ENCODE results near the gene GNAI3.

The GNAI3 gene

DNA sequence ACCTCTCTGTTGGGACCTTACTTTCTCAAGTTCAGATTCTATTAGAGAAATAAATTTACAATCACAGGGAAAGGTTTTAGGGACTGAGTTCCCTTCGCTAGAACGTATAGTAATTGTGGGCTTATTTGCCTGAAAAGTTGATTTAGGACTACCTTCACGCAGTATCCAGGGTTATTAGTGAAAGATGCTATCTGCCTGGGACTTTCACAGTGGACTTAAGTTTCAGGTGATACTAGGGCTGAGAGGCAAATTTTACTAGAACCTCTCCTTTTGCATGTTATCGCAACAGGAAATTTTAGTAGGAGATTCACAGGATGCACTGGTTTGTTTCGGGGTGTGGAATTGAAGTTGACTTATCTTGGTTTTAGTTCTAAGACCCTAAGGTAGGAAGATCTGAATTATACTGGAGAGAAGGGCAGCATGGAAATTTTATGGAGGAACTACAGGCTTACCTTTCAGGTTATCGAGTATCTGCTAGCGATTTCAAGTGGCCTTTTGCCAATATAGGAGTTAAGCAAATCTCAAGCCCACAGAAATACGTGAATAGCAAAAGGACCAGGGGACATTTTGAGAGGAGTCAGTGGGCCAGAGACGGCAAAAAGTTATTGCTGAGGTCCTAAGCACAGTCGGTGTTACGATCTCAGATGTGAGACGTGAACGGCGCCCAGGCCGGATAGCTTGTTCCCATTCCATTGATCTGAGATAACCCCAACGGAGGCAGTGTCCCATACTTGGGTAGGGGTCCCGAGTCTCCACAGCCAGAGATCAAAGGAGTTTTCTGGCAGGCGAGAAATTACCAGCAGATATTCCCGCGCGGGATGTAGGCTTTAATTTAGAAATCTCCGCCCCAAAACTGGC is 723 bp upstream of the GNAI3 start:
- H3K27ac ChIP-seq (ENCODE audit: low read depth, low read length), result peak overlapping the region; percentile 81
- TF ChIP-seq EZH2phosphoT487 (conservative IDR thresholded peaks at IDR 0.05; ENCODE audit: low read length), result no peak
- TF ChIP-seq, protein P1, sequence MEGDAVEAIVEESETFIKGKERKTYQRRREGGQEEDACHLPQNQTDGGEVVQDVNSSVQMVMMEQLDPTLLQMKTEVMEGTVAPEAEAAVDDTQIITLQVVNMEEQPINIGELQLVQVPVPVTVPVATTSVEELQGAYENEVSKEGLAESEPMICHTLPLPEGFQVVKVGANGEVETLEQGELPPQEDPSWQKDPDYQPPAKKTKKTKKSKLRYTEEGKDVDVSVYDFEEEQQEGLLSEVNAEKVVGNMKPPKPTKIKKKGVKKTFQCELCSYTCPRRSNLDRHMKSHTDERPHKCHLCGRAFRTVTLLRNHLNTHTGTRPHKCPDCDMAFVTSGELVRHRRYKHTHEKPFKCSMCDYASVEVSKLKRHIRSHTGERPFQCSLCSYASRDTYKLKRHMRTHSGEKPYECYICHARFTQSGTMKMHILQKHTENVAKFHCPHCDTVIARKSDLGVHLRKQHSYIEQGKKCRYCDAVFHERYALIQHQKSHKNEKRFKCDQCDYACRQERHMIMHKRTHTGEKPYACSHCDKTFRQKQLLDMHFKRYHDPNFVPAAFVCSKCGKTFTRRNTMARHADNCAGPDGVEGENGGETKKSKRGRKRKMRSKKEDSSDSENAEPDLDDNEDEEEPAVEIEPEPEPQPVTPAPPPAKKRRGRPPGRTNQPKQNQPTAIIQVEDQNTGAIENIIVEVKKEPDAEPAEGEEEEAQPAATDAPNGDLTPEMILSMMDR (IDR thresholded peaks at IDR 0.05; ENCODE audit: insufficient read depth, low read length, poor library complexity, severe bottlenecking), result no peak
- peak overlapping the region; percentile 81 for H2AFZ ChIP-seq (ENCODE audit: low read depth, low read length, severe bottlenecking)
- H3K9me3 ChIP-seq (ENCODE audit: insufficient read depth, low read length), result no peaks in the 10 kb centered on the region
- peak overlapping the region; percentile 88 for H3K4me2 ChIP-seq (ENCODE audit: low read depth, low read length, poor library complexity, severe bottlenecking)
- H3K9me2 ChIP-seq (replicated peaks; ENCODE audit: insufficient read depth, low read length), result no peaks in the 10 kb centered on the region
- no peaks in the 10 kb centered on the region for H3K27me3 ChIP-seq (ENCODE audit: low read length)
- peaks cover 14% of the 10 kb centered on the region for H4K20me1 ChIP-seq (ENCODE audit: low read depth, low read length)
- H3K36me3 ChIP-seq (ENCODE audit: low read length), result no peaks in the 10 kb centered on the region; the same call in 1 of the 2 replicates
- H3K4me3 ChIP-seq (ENCODE audit: insufficient read depth, low read length, poor library complexity, severe bottlenecking), result peak overlapping the region; percentile 94
- peak overlapping the region; percentile 94 for H3K9ac ChIP-seq (ENCODE audit: low read length)
- peaks cover 7% of the 10 kb centered on the region; the same call in 1 of the 2 replicates for H3F3A ChIP-seq (ENCODE audit: insufficient read depth)
- H3K79me2 ChIP-seq (ENCODE audit: insufficient read depth, low read length), result peaks cover 46% of the 10 kb centered on the region

DNA sequence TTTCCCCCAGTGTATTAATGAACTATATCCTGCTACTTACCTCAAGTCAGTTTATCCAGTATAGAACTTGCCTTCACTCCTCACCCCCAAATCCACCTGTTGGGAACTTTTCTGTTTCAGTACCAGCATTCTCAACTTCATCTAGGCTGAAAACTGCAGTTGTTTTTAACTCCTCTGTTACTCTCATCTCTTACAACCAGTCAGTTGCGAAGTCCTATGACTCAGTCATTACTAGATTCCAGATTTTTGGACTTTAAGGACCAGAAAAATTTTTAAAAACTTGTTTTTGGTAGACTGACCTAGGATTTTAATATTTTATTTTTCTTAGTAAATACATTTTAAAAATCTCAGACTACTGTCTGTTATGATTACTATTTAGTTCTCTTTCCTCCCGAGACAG is 8.1 kb downstream of the GNAI3 start:
- TF ChIP-seq, protein P1 (IDR thresholded peaks at IDR 0.05; ENCODE audit: insufficient read depth, low read length, poor library complexity, severe bottlenecking), result no peak
- TF ChIP-seq EZH2phosphoT487 (conservative IDR thresholded peaks at IDR 0.05; ENCODE audit: low read length), result no peak
- Histone ChIP-seq H3K9me3 (ENCODE audit: insufficient read depth, low read length) (no peaks in the 10 kb centered on the region), H3K4me2 (ENCODE audit: low read depth, low read length, poor library complexity, severe bottlenecking) (no peak overlapping the region), H3K9ac (ENCODE audit: low read length) (no peak overlapping the region), H3K79me2 (ENCODE audit: insufficient read depth, low read length) (peaks cover 95% of the 10 kb centered on the region), H3K9me2 (replicated peaks; ENCODE audit: insufficient read depth, low read length) (no peaks in the 10 kb centered on the region), H3F3A (ENCODE audit: insufficient read depth) (0 out of 2 replicates have a peak, but pooled peaks cover 4% of the 10 kb centered on the region), H3K4me3 (ENCODE audit: insufficient read depth, low read length, poor library complexity, severe bottlenecking) (no peak overlapping the region), H3K36me3 (ENCODE audit: low read length) (no peaks in the 10 kb centered on the region; the same call in 1 of the 2 replicates), H3K27me3 (ENCODE audit: low read length) (no peaks in the 10 kb centered on the region), H4K20me1 (ENCODE audit: low read depth, low read length) (peaks cover 26% of the 10 kb centered on the region), H2AFZ (ENCODE audit: low read depth, low read length, severe bottlenecking) (no peak overlapping the region), H3K27ac (ENCODE audit: low read depth, low read length) (no peak overlapping the region)

- no peak overlapping the region for H3K4me2 ChIP-seq (ENCODE audit: low read depth, low read length, poor library complexity, severe bottlenecking)
- no peak overlapping the region for H2AFZ ChIP-seq (ENCODE audit: low read depth, low read length, severe bottlenecking)
- H3K79me2 ChIP-seq (ENCODE audit: insufficient read depth, low read length), result peaks cover 95% of the 10 kb centered on the region
- 0 out of 2 replicates have a peak, but pooled peaks cover 4% of the 10 kb centered on the region for H3F3A ChIP-seq (ENCODE audit: insufficient read depth)
- H3K9ac ChIP-seq (ENCODE audit: low read length), result no peak overlapping the region
- no peaks in the 10 kb centered on the region for H3K9me3 ChIP-seq (ENCODE audit: insufficient read depth, low read length)
- no peaks in the 10 kb centered on the region for H3K27me3 ChIP-seq (ENCODE audit: low read length)
- no peak overlapping the region for H3K27ac ChIP-seq (ENCODE audit: low read depth, low read length)
- no peaks in the 10 kb centered on the region; the same call in 1 of the 2 replicates for H3K36me3 ChIP-seq (ENCODE audit: low read length)
- no peak overlapping the region for H3K4me3 ChIP-seq (ENCODE audit: insufficient read depth, low read length, poor library complexity, severe bottlenecking)
- H4K20me1 ChIP-seq (ENCODE audit: low read depth, low read length), result peaks cover 31% of the 10 kb centered on the region
- no peaks in the 10 kb centered on the region for H3K9me2 ChIP-seq (replicated peaks; ENCODE audit: insufficient read depth, low read length)
- TF ChIP-seq, protein P1 (IDR thresholded peaks at IDR 0.05; ENCODE audit: insufficient read depth, low read length, poor library complexity, severe bottlenecking), result no peak
- no peak for TF ChIP-seq EZH2phosphoT487 (conservative IDR thresholded peaks at IDR 0.05; ENCODE audit: low read length)
Measured at GRCh38 chr1:109557520-109557919, 9.1 kb downstream of the GNAI3 start.

Data from SU-DHL-6 (cell line).